Ectodermal cell (in vitro differentiated cells): ENCODE measurements around the gene GAS2L2. TPM values are rescaled to one million over a fixed set of nuclear protein-coding genes. Genes with fewer than 3 reads are reported as not detected.
A peak's percentile ranks its signal among the peaks of the same experiment; 100 is the strongest.

Experiments
- H3K27ac ChIP-seq: 2 replicates; pipeline ENCODE4 v1.7.0; 2013; ENCODE audit warnings: mild to moderate bottlenecking, low read depth, low read length; ENCODE audit not compliant: insufficient read depth, poor library complexity, severe bottlenecking
- H3K27me3 ChIP-seq: 2 replicates; pipeline ENCODE4 v1.7.0; 2013; ENCODE audit warnings: mild to moderate bottlenecking, low read length; ENCODE audit not compliant: insufficient read depth, control insufficient read depth, poor library complexity, severe bottlenecking
- H3K36me3 ChIP-seq: one replicate; pipeline ENCODE4 v1.7.0; 2013; ENCODE audit warnings: low read length; ENCODE audit not compliant: control insufficient read depth, insufficient read depth
- H3K4me1 ChIP-seq: one replicate; pipeline ENCODE4 v1.7.0; 2013; ENCODE audit warnings: low read length; ENCODE audit not compliant: control insufficient read depth, insufficient read depth
- H3K4me3 ChIP-seq: 2 replicates; pipeline ENCODE4 v1.7.0; 2013; ENCODE audit warnings: low read depth, low read length, control low read depth; ENCODE audit not compliant: insufficient read depth
- H3K9me3 ChIP-seq: 2 replicates; pipeline ENCODE4 v1.7.0; 2013; ENCODE audit warnings: mild to moderate bottlenecking, low read length, moderate library complexity; ENCODE audit not compliant: control insufficient read depth
- WGBS, 2 experiments: methylation state at CpG; one replicate each; pipeline ENCODE4 v1.1.7; 2013; ENCODE audit warnings: missing lambda C conversion rate in 2 of 2; 5-methylcytosine and 5-hydroxymethylcytosine counted together
- polyA plus RNA-seq, 4 experiments: library from polyadenylated mRNA; stranded (reverse); fragments of 50-300 nt; gene quantifications; one replicate each; pipeline ENCODE4 v1.2.3, GENCODE V29; 2013

GAS2L2 gene
- 0.46 TPM for polyA plus RNA-seq (2013, experiment 1 of 4)
- polyA plus RNA-seq (2013, experiment 2 of 4), result 0.27 TPM
- polyA plus RNA-seq (2013, experiment 3 of 4), result 0.32 TPM
- 0.45 TPM for polyA plus RNA-seq (2013, experiment 4 of 4)

- Histone ChIP-seq H3K27ac (peak within 1 kb of the TSS; percentile 8), H3K36me3 (no peaks in the 10 kb centered on the region), H3K4me3 (no peak within 1 kb of the TSS), H3K9me3 (no peaks in the 10 kb centered on the region), H3K27me3 (peaks cover 12% of the 10 kb centered on the region), H3K4me1 (peaks cover 7% of the 10 kb centered on the region)
- WGBS, 2 experiments, result 50 to 53% methylated on average over 8 to 9 of the region's 9 CpGs
Observed at GRCh38 chr17:35752945-35753764, at the start of gene GAS2L2. Gene GAS2L2 (minus strand): TSS chr17:35753239. CDS start chr17:35752850, 389 bp downstream.

GRCh38 chr17:35801583-35802224 is 48.7 kb upstream of the GAS2L2 start:
- H3K9me3 ChIP-seq, result no peaks in the 10 kb centered on the region
- H3K36me3 ChIP-seq, result no peaks in the 10 kb centered on the region
- H3K4me1 ChIP-seq, result no peaks in the 10 kb centered on the region
- H3K27me3 ChIP-seq, result peaks cover 18% of the 10 kb centered on the region
- no peak overlapping the region for H3K27ac ChIP-seq
- no peak overlapping the region for H3K4me3 ChIP-seq
- WGBS, 2 experiments, result 91 to 92% methylated on average over 9 of the region's 9 CpGs

GRCh38 chr17:35799942-35800341 is 46.9 kb upstream of the GAS2L2 start:
- H3K4me3 ChIP-seq, result no peak overlapping the region
- H3K9me3 ChIP-seq, result no peaks in the 10 kb centered on the region
- no peaks in the 10 kb centered on the region for H3K36me3 ChIP-seq
- peaks cover 36% of the 10 kb centered on the region for H3K27me3 ChIP-seq
- H3K27ac ChIP-seq, result no peak overlapping the region
- no peaks in the 10 kb centered on the region for H3K4me1 ChIP-seq

- H3K9me3 ChIP-seq, result no peaks in the 10 kb centered on the region
- H3K27me3 ChIP-seq, result peaks cover 56% of the 10 kb centered on the region
- H3K36me3 ChIP-seq, result no peaks in the 10 kb centered on the region
- H3K4me1 ChIP-seq, result no peaks in the 10 kb centered on the region
- 87 to 90% methylated on average over 5 of the region's 5 CpGs for WGBS, 2 experiments
- no peak overlapping the region for H3K4me3 ChIP-seq
- H3K27ac ChIP-seq, result no peak overlapping the region
Observed at GRCh38 chr17:35797918-35798317, 44.9 kb upstream of the GAS2L2 start.

GRCh38 chr17:35797370-35797769 is 44.3 kb upstream of the GAS2L2 start:
- Histone ChIP-seq H3K27me3 (peaks cover 62% of the 10 kb centered on the region), H3K36me3 (no peaks in the 10 kb centered on the region), H3K4me3 (no peak overlapping the region), H3K4me1 (no peaks in the 10 kb centered on the region), H3K27ac (no peak overlapping the region), H3K9me3 (no peaks in the 10 kb centered on the region)
- WGBS, 2 experiments, result 48 to 59% methylated on average over 4 of the region's 4 CpGs

GRCh38 chr17:35796942-35797341 is 43.9 kb upstream of the GAS2L2 start:
- no peak overlapping the region for H3K4me3 ChIP-seq
- H3K27me3 ChIP-seq, result peaks cover 66% of the 10 kb centered on the region
- H3K27ac ChIP-seq, result no peak overlapping the region
- H3K36me3 ChIP-seq, result no peaks in the 10 kb centered on the region
- no peaks in the 10 kb centered on the region for H3K4me1 ChIP-seq
- WGBS, 2 experiments, result 75 to 84% methylated on average over 1 of the region's 1 CpG
- H3K9me3 ChIP-seq, result no peaks in the 10 kb centered on the region

- no peaks in the 10 kb centered on the region for H3K36me3 ChIP-seq
- no peaks in the 10 kb centered on the region for H3K9me3 ChIP-seq
- H3K27me3 ChIP-seq, result peaks cover 71% of the 10 kb centered on the region
- H3K4me3 ChIP-seq, result peak overlapping the region; percentile 42
- WGBS, 2 experiments, result 46 to 48% methylated on average over 8 of the region's 8 CpGs
- H3K4me1 ChIP-seq, result no peaks in the 10 kb centered on the region
- no peak overlapping the region for H3K27ac ChIP-seq
Observed at GRCh38 chr17:35795871-35796265, 42.8 kb upstream of the GAS2L2 start.

- Histone ChIP-seq H3K36me3 (no peaks in the 10 kb centered on the region), H3K4me3 (peak within 1 kb of the TSS; percentile 42), H3K27ac (no peak within 1 kb of the TSS), H3K27me3 (peaks cover 71% of the 10 kb centered on the region), H3K4me1 (no peaks in the 10 kb centered on the region), H3K9me3 (no peaks in the 10 kb centered on the region)
- 1 to 2% methylated on average over 89 of the region's 89 CpGs for WGBS, 2 experiments
Observed at GRCh38 chr17:35795007-35795870, 42.2 kb upstream of the GAS2L2 start, which contains the start of gene MMP28. Gene MMP28 (minus strand): TSS chr17:35795641. CDS start chr17:35795377, 264 bp downstream.

GRCh38 chr17:35793257-35793656 is 40.2 kb upstream of the GAS2L2 start:
- Histone ChIP-seq H3K36me3 (no peaks in the 10 kb centered on the region), H3K27me3 (peaks cover 69% of the 10 kb centered on the region), H3K9me3 (no peaks in the 10 kb centered on the region), H3K4me1 (no peaks in the 10 kb centered on the region), H3K27ac (no peak overlapping the region), H3K4me3 (no peak overlapping the region)
- 69 to 71% methylated on average over 3 of the region's 3 CpGs for WGBS, 2 experiments
